SK-N-SH (cell line): ENCODE measurements around the gene MAK. TPM values are rescaled to one million over a fixed set of nuclear protein-coding genes. Genes with fewer than 3 reads are reported as not detected.

ENCODE experiments used
- CTCF ChIA-PET: fragments of 300-600, 350-600 bp; formaldehyde crosslinking; extraction: SDS; loops from one replicate; lab custom pipeline; 2021; lab: Yijun Ruan, JAX
- POLR2A ChIA-PET: fragments of 350-600 bp; sonication (Branson Sonifier 250); formaldehyde crosslinking; extraction: SDS; loops from one replicate; lab custom pipeline; 2020; ENCODE audit warnings: antibody characterized with exemption, inconsistent platforms; lab: Yijun Ruan, JAX
- DNase-seq: peaks from one replicate; pipeline ENCODE4 v3.0.0; 2012
- H2AFZ ChIP-seq: fragments of 200-600 bp; sonication (generic); 2 replicates; pipeline ENCODE4 v1.8.1; 2016; ENCODE audit warnings: antibody characterized with exemption, mild to moderate bottlenecking, low read depth
- H3F3A ChIP-seq: fragments of 200-600 bp; sonication (generic); replicated peaks from 2 replicates; pipeline ENCODE3; 2016; ENCODE audit warnings: antibody characterized with exemption, mild to moderate bottlenecking; ENCODE audit not compliant: insufficient read depth
- H3K27ac ChIP-seq, 2 experiments: fragments of 200-500 bp in 1 of 2; fragments of 200-600 bp in 1 of 2; sonication (Bioruptor generic) in 1 of 2; sonication (generic), shearing (Covaris generic) in 1 of 2; 2 replicates each; pipeline versions ENCODE4 v1.5.1 to v1.6.1; 2014 to 2016; ENCODE audit warnings: low read depth in 2 of 2, inconsistent platforms in 1 of 2, low read length in 1 of 2, mild to moderate bottlenecking in 1 of 2, mixed read lengths in 1 of 2
- H3K27me3 ChIP-seq: fragments of 200-600 bp; sonication (generic), shearing (Covaris generic); 2 replicates; pipeline ENCODE4 v1.6.1; 2016; ENCODE audit warnings: mixed run types; ENCODE audit not compliant: insufficient read depth
- H3K36me3 ChIP-seq, 2 experiments: fragments of 200-500 bp in 1 of 2; fragments of 200-600 bp in 1 of 2; sonication (Bioruptor generic) in 1 of 2; sonication (generic) in 1 of 2; replicated peaks in 1 of 2; 2 replicates each; pipeline versions ENCODE3 to v1.5.1; 2014 to 2016; ENCODE audit warnings: low read length in 1 of 2, mild to moderate bottlenecking in 1 of 2; ENCODE audit not compliant: insufficient read depth in 2 of 2, control insufficient read depth in 1 of 2
- H3K4me1 ChIP-seq, 2 experiments: fragments of 200-500 bp in 1 of 2; fragments of 200-600 bp in 1 of 2; sonication (Bioruptor generic) in 1 of 2; sonication (generic), shearing (Covaris generic) in 1 of 2; 2 replicates each; pipeline versions ENCODE4 v1.5.1 to v1.6.1; 2014 to 2016; ENCODE audit warnings: low read depth in 1 of 2, low read length in 1 of 2, mixed run types in 1 of 2; ENCODE audit not compliant: insufficient read depth in 2 of 2, control insufficient read depth in 1 of 2
- H3K4me2 ChIP-seq: fragments of 200-600 bp; sonication (generic), shearing (Covaris generic); 2 replicates; pipeline ENCODE4 v1.6.1; 2017; ENCODE audit warnings: mixed run types
- H3K4me3 ChIP-seq, 2 experiments: fragments of 200-500 bp in 1 of 2; fragments of 200-600 bp in 1 of 2; sonication (Bioruptor generic) in 1 of 2; sonication (generic), shearing (Covaris generic) in 1 of 2; 2 replicates each; pipeline versions ENCODE4 v1.5.1 to v1.8.1; 2014 to 2016; ENCODE audit warnings: low read depth in 2 of 2, inconsistent platforms in 1 of 2, low read length in 1 of 2, mild to moderate bottlenecking in 1 of 2, mixed read lengths in 1 of 2, moderate library complexity in 1 of 2
- H3K79me2 ChIP-seq: fragments of 200-600 bp; sonication (generic); 2 replicates; pipeline ENCODE4 v1.8.1; 2017; ENCODE audit warnings: mild to moderate bottlenecking; ENCODE audit not compliant: insufficient read depth
- H3K9ac ChIP-seq: fragments of 200-600 bp; sonication (generic); 2 replicates; pipeline ENCODE4 v1.6.1; 2017; ENCODE audit warnings: mixed run types
- H3K9me2 ChIP-seq: fragments of 200-600 bp; sonication (generic); 2 replicates; pipeline ENCODE4 v1.6.1; 2017; ENCODE audit warnings: mixed run types
- H3K9me3 ChIP-seq: fragments of 200-600 bp; sonication (generic); 2 replicates; pipeline ENCODE4 v1.6.1; 2017; ENCODE audit warnings: mixed run types, mild to moderate bottlenecking, moderate library complexity
- H4K20me1 ChIP-seq: fragments of 200-600 bp; sonication (generic); 2 replicates; pipeline ENCODE4 v1.6.1; 2017; ENCODE audit warnings: mild to moderate bottlenecking, mixed run types; ENCODE audit not compliant: insufficient read depth
- CHD2 ChIP-seq: fragments of 150-350 bp; IDR thresholded peaks from 2 replicates; pipeline ENCODE4 v1.6.1; 2018; ENCODE audit warnings: low read length; ENCODE audit not compliant: partially characterized antibody
- ELF1 ChIP-seq: IDR thresholded peaks from 2 replicates; pipeline ENCODE4 v1.4.0; 2012
- EP300 ChIP-seq, 2 experiments: IDR thresholded peaks; 2 replicates each; pipeline versions ENCODE4 v1.4.0 to v1.6.1; 2012; ENCODE audit warnings: borderline replicate concordance in 1 of 2, low read depth in 1 of 2, low read length in 1 of 2
- EZH2phosphoT487 ChIP-seq: fragments of 200-600 bp; sonication (generic); IDR thresholded peaks from 2 replicates; pipeline ENCODE4 v1.6.1; 2017; ENCODE audit warnings: low read depth, mixed run types, mild to moderate bottlenecking, antibody characterized with exemption, moderate library complexity, borderline replicate concordance
- FOXJ3 ChIP-seq: sonication (generic); formaldehyde crosslinking; IDR thresholded peaks from 2 replicates; pipeline ENCODE4 v1.5.1; 2020; ENCODE audit warnings: mild to moderate bottlenecking, missing genetic modification reagents
- FOXM1 ChIP-seq: IDR thresholded peaks from 2 replicates; pipeline ENCODE4 v1.4.0; 2012; ENCODE audit warnings: low read depth, mild to moderate bottlenecking
- GATA2 ChIP-seq: sonication (generic); formaldehyde crosslinking; IDR thresholded peaks from 2 replicates; pipeline ENCODE4 v1.5.0; 2020; ENCODE audit warnings: mild to moderate bottlenecking, missing genetic modification reagents
- IRF3 ChIP-seq: fragments of 150-350 bp; IDR thresholded peaks from 2 replicates; pipeline ENCODE4 v1.6.1; 2016; ENCODE audit warnings: mild to moderate bottlenecking, low read depth, low read length
- JUND ChIP-seq: IDR thresholded peaks from 2 replicates; pipeline ENCODE4 v1.4.0; 2012
- MEF2A ChIP-seq: IDR thresholded peaks from 2 replicates; pipeline ENCODE4 v1.4.0; 2012; ENCODE audit warnings: low read depth, borderline replicate concordance
- RAD21 ChIP-seq: IDR thresholded peaks from 2 replicates; pipeline ENCODE4 v1.6.1; 2012; ENCODE audit warnings: mild to moderate bottlenecking, low read length
- RCOR1 ChIP-seq: fragments of 150-350 bp; IDR thresholded peaks from 2 replicates; pipeline ENCODE4 v1.6.1; 2017; ENCODE audit warnings: antibody characterized with exemption, low read length
- RFX5 ChIP-seq: IDR thresholded peaks from 2 replicates; pipeline ENCODE4 v1.6.1; 2012; ENCODE audit warnings: mild to moderate bottlenecking, improper control_type of control experiment, low read length
- TAF1 ChIP-seq: IDR thresholded peaks from 2 replicates; pipeline ENCODE4 v1.6.1; 2012; ENCODE audit warnings: low read depth, mild to moderate bottlenecking, low read length, moderate library complexity, borderline replicate concordance
- TEAD4 ChIP-seq: IDR thresholded peaks from 2 replicates; pipeline ENCODE4 v1.4.0; 2012; ENCODE audit warnings: mild to moderate bottlenecking, borderline replicate concordance; ENCODE audit not compliant: insufficient read depth
- YY1 ChIP-seq: IDR thresholded peaks from 2 replicates; pipeline ENCODE4 v1.4.0; 2012; ENCODE audit warnings: low read depth, mild to moderate bottlenecking
- WGBS: methylation state at CpG from one replicate; pipeline ENCODE4 v1.1.6; 2017; ENCODE audit warnings: low lambda C conversion rate; 5-methylcytosine and 5-hydroxymethylcytosine counted together
- polyA plus RNA-seq, 3 experiments: library from polyadenylated mRNA; depleted of rRNA; stranded (reverse); fragments of >200 nt; gene quantifications; 2 replicates each; pipeline ENCODE4 v1.2.3, GENCODE V29; 2012

The MAK gene
- polyA plus RNA-seq, 1 of the 3 experiments (the other 2 are of a cell fraction): 0.02 TPM

- TF ChIP-seq EZH2phosphoT487: no peak
Measured at GRCh38 chr6:10730254-10730653, 108.1 kb downstream of the MAK start (continued).

- Histone ChIP-seq H3K79me2 (peaks cover 48% of the 10 kb centered on the region), H3K9me2 (no peaks in the 10 kb centered on the region), H3K9me3 (no peaks in the 10 kb centered on the region), H2AFZ (no peak overlapping the region), H4K20me1 (no peaks in the 10 kb centered on the region), H3K36me3 (peaks cover 22 to 29% of the 10 kb centered on the region in 2 experiments), H3K27ac (no peak overlapping the region), H3K4me3 (no peak overlapping the region), H3F3A (peaks cover 7% of the 10 kb centered on the region), H3K27me3 (no peaks in the 10 kb centered on the region), H3K4me2 (no peak overlapping the region), H3K9ac (no peak overlapping the region), H3K4me1 (peaks cover 9 to 16% of the 10 kb centered on the region in 2 experiments; a peak in 2 of 4 replicates)
- ChIA-PET CTCF (no interaction called here), POLR2A (no interaction called here)
- WGBS: 96% methylated on average over 8 of the region's 9 CpGs
- no peak for TF ChIP-seq EP300 (IDR thresholded peaks at IDR 0.05; ENCODE audit: borderline replicate concordance in 1 of 2, low read depth in 1 of 2, low read length in 1 of 2)
- no peak for TF ChIP-seq EZH2phosphoT487
- no peak for TF ChIP-seq RCOR1
- no peak for TF ChIP-seq TAF1
- no peak for TF ChIP-seq GATA2 (CRISPR knock-in tag)
- TF ChIP-seq YY1: no peak
- no peak for TF ChIP-seq TEAD4
- no peak for TF ChIP-seq IRF3
- no peak for TF ChIP-seq FOXJ3 (CRISPR knock-in tag)
- TF ChIP-seq RAD21: no peak
- no peak for TF ChIP-seq RFX5
- DNase-seq: no peak
Measured at GRCh38 chr6:10725716-10726115, 112.6 kb downstream of the MAK start.

GRCh38 chr6:10725044-10725443 is 113.3 kb downstream of the MAK start:
- POLR2A ChIA-PET: interaction anchor here (1.2 kb wide), 1 partner anchor 22 kb away, joined by 5 read pairs; the partner anchor contains the start of gene TMEM14B
- Histone ChIP-seq H3F3A (peaks cover 7% of the 10 kb centered on the region), H3K36me3 (peaks cover 15 to 23% of the 10 kb centered on the region in 2 experiments), H3K9me3 (no peaks in the 10 kb centered on the region), H3K4me2 (no peak overlapping the region), H3K9me2 (no peaks in the 10 kb centered on the region), H3K27me3 (no peaks in the 10 kb centered on the region), H3K4me1 (peaks cover 9 to 16% of the 10 kb centered on the region in 2 experiments; a peak in 2 of 4 replicates), H3K4me3 (no peak overlapping the region), H3K9ac (no peak overlapping the region), H3K79me2 (peaks cover 48% of the 10 kb centered on the region), H4K20me1 (no peaks in the 10 kb centered on the region), H3K27ac (no peak overlapping the region), H2AFZ (no peak overlapping the region)
- 90% methylated on average over 6 of the region's 6 CpGs for WGBS
- no peak for DNase-seq
- CTCF ChIA-PET: interaction anchor here (0.9 to 1.3 kb wide), 2 partner anchors 18 to 35 kb away, joined by 3 read pairs; no protein-coding TSS in a partner anchor
- TF ChIP-seq RFX5 (no peak), CHD2 (no peak), IRF3 (no peak), FOXM1 (no peak), MEF2A (no peak), JUND (no peak), ELF1 (no peak)
